Activated T-helper 2 cell treated with anti-CD3 and anti-CD28 coated beads, Interferon-gamma antibody, Interleukin-2, Interleukin-4, amounts not matched to agents 10 μg/mL and 5 μg/mL and 100 μg/mL, durations not matched to agents 14 hours and 24 hours and 36 hours (primary cell): ENCODE data around the gene PCDHGC5. TPM values are rescaled to one million over a fixed set of nuclear protein-coding genes. Genes with fewer than 3 reads are reported as not detected.

ENCODE experiments used
- DNase-seq: peaks from one replicate; pipeline ENCODE4 v3.0.0; 2021; ENCODE audit warnings: low spot score
- H3K27ac Mint-ChIP-seq: one replicate; pipeline ENCODE4 v1.8.0; 2021; ENCODE audit warnings: mixed read lengths
- H3K27me3 Mint-ChIP-seq: one replicate; pipeline ENCODE4 v1.8.0; 2021; ENCODE audit warnings: low read depth, mixed read lengths
- H3K36me3 Mint-ChIP-seq: one replicate; pipeline ENCODE4 v1.8.0; 2021; ENCODE audit warnings: low read depth, mixed read lengths
- H3K4me1 Mint-ChIP-seq: one replicate; pipeline ENCODE4 v1.8.0; 2021; ENCODE audit warnings: low read depth, mixed read lengths
- H3K4me3 Mint-ChIP-seq: one replicate; pipeline ENCODE4 v1.8.0; 2021; ENCODE audit warnings: low read depth, mild to moderate bottlenecking, moderate library complexity, mixed read lengths
- H3K9me3 Mint-ChIP-seq: one replicate; pipeline ENCODE4 v1.8.0; 2021; ENCODE audit warnings: mixed read lengths
- intact Hi-C: fragments of 100-400 bp; cut with micrococcal nuclease; formaldehyde crosslinking; loops from one replicate; pipeline ENCODE4 v1.15.1; 2023
- total RNA-seq: library from RNA; stranded (reverse); gene quantifications from 2 replicates; pipeline ENCODE4 v1.2.3, GENCODE V29; 2022

The PCDHGC5 gene
- total RNA-seq, 1 donor from 2014 or later: not detected

DNA sequence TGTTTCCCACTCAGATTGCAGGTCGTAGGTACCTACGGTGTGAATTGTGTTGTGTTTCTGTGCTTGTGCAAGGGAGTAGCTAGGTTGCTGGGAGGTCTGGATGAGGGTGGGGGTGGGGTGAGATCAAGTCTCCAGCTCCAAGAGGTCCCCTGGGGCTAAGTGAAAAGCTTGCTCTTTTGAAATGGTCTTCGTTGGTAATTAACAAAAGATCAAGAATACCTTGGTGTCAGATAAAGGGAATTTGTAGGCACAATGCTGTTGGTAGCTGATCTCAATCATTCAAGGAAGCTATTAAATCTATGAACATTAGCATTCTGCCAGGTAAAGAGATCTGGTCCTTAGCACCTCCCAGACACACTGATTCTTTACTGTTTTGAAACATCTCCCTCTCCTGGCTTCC lies 5.0 kb upstream of the PCDHGC5 start:
- intact Hi-C loops: no loop called here
- H3K36me3 Mint-ChIP-seq: no peaks in the 10 kb centered on the region
- H3K27me3 Mint-ChIP-seq: peaks cover 74% of the 10 kb centered on the region
- no peak overlapping the region for H3K27ac Mint-ChIP-seq
- H3K4me1 Mint-ChIP-seq: peaks cover 1% of the 10 kb centered on the region
- no peak overlapping the region for H3K4me3 Mint-ChIP-seq
- H3K9me3 Mint-ChIP-seq: no peaks in the 10 kb centered on the region
- DNase-seq: no peak

DNA sequence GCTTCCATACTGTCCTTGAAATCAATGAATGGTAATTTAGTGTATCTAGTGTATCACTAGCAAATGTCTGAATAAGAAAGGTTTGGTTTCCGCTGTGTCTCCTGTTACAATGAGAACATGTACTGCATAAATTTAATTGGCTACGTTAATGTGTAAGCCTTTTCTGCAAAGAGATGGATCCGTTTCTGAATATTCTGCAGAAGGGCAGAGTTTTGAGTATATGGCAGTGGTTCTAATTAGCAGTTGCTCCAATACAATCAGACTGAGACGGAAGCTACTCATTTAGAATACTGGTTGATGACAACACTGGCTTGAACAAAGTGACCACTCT lies 4.6 kb upstream of the PCDHGC5 start:
- no peak overlapping the region for H3K4me3 Mint-ChIP-seq
- H3K9me3 Mint-ChIP-seq: no peaks in the 10 kb centered on the region
- H3K36me3 Mint-ChIP-seq: no peaks in the 10 kb centered on the region
- H3K4me1 Mint-ChIP-seq: peaks cover 1% of the 10 kb centered on the region
- peaks cover 73% of the 10 kb centered on the region for H3K27me3 Mint-ChIP-seq
- intact Hi-C loops: no loop called here
- no peak for DNase-seq
- no peak overlapping the region for H3K27ac Mint-ChIP-seq

DNA sequence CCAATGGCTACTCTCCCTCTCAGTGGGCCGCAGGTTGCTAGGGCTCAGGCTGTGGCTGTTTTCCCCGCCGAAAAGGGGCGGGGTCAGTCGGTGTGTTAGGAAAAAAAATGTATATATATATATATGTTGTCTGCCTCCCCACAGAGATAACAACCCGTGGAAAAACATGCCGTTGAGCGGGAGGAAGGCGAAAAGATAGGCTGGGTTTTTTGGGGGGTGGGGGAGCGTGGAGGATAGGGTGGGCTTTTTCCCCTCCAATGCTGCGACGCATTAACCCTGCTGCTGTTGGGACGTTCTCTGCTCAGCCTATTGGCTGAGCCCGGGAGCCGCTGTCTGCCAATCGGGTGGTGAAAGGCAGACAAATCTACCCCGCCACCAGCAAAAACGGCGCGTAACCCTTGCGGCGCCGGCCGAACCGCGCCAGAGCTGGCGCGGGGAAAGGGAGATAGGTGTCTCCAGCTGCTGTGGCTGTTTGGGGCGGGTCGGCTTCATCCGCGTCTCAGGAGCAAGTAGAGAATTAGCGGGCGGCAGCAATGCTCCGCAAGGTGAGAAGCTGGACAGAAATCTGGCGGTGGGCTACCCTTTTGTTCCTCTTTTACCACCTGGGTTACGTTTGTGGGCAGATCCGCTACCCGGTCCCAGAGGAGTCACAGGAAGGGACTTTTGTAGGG lies 4.1 kb upstream of the PCDHGC5 start, which contains the start of gene PCDHGC4:
Gene PCDHGC4, plus strand, starts transcription at position 390 of the 671 bp plus-strand sequence. Its CDS starts 144 bp downstream, at position 534.
- H3K9me3 Mint-ChIP-seq: no peaks in the 10 kb centered on the region
- peaks cover 1% of the 10 kb centered on the region for H3K4me1 Mint-ChIP-seq
- H3K36me3 Mint-ChIP-seq: no peaks in the 10 kb centered on the region
- H3K4me3 Mint-ChIP-seq: no peak within 1 kb of the TSS
- no peak for DNase-seq
- intact Hi-C loops: no loop called here
- no peak within 1 kb of the TSS for H3K27ac Mint-ChIP-seq
- peaks cover 68% of the 10 kb centered on the region for H3K27me3 Mint-ChIP-seq

DNA sequence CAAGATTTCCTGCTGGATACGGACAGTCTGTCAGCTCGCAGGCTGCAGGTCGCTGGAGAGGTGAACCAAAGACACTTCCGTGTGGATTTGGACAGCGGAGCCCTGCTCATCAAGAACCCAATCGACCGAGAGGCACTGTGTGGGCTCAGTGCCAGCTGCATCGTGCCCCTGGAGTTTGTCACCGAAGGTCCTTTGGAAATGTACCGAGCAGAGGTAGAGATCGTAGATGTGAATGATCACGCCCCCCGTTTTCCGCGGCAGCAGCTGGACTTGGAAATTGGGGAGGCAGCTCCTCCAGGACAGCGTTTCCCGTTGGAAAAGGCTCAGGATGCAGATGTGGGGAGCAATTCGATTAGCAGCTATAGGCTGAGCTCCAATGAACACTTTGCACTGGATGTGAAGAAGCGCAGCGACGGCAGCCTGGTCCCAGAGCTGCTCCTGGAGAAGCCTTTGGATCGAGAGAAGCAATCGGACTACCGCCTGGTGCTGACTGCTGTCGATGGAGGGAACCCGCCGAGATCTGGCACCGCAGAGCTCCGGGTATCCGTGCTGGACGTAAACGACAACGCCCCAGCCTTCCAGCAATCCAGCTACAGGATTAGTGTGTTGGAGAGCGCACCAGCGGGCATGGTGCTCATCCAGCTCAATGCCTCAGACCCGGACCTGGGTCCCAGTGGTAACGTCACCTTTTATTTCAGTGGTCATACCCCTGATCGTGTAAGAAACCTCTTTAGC lies 3.4 kb upstream of the PCDHGC5 start:
- no peak overlapping the region for H3K4me3 Mint-ChIP-seq
- peaks cover 1% of the 10 kb centered on the region for H3K4me1 Mint-ChIP-seq
- intact Hi-C loops: no loop called here
- no peaks in the 10 kb centered on the region for H3K9me3 Mint-ChIP-seq
- H3K36me3 Mint-ChIP-seq: no peaks in the 10 kb centered on the region
- no peak for DNase-seq
- no peak overlapping the region for H3K27ac Mint-ChIP-seq
- peaks cover 70% of the 10 kb centered on the region for H3K27me3 Mint-ChIP-seq

DNA sequence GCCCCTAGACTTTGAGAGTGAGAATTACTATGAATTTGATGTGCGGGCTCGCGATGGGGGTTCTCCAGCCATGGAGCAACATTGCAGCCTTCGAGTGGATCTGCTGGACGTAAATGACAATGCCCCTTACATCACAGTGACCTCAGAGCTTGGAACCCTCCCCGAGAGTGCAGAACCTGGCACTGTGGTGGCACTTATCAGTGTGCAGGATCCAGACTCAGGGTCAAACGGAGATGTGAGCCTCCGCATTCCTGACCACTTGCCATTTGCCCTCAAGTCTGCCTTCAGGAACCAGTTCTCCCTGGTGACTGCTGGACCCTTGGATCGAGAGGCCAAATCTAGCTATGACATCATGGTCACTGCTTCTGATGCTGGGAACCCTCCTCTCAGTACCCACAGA lies 2.8 kb upstream of the PCDHGC5 start:
- Mint-ChIP-seq H3K4me3 (no peak overlapping the region), H3K36me3 (no peaks in the 10 kb centered on the region), H3K4me1 (peaks cover 1% of the 10 kb centered on the region), H3K27me3 (peaks cover 72% of the 10 kb centered on the region), H3K27ac (no peak overlapping the region), H3K9me3 (no peaks in the 10 kb centered on the region)
- intact Hi-C loops: no loop called here
- DNase-seq: no peak

DNA sequence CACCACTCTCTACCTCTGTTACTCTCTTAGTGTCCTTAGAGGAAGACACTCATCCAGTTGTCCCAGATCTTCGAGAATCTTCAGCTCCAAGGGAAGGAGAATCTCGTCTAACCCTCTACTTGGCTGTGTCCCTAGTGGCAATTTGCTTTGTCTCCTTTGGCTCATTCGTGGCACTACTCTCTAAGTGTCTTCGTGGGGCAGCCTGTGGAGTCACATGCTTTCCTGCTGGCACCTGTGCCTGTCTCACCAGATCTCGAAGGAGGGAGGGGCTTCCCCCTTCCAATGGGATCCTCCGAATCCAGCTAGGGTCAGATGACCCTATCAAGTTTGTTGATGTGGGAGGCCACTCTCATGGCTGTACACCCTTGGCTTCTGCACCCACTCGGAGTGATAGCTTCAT lies 1.8 kb upstream of the PCDHGC5 start:
- Mint-ChIP-seq H3K36me3 (no peaks in the 10 kb centered on the region), H3K4me3 (no peak overlapping the region), H3K9me3 (no peaks in the 10 kb centered on the region), H3K27ac (no peak overlapping the region), H3K4me1 (peaks cover 4% of the 10 kb centered on the region), H3K27me3 (peaks cover 74% of the 10 kb centered on the region)
- intact Hi-C loops: no loop called here
- no peak for DNase-seq

DNA sequence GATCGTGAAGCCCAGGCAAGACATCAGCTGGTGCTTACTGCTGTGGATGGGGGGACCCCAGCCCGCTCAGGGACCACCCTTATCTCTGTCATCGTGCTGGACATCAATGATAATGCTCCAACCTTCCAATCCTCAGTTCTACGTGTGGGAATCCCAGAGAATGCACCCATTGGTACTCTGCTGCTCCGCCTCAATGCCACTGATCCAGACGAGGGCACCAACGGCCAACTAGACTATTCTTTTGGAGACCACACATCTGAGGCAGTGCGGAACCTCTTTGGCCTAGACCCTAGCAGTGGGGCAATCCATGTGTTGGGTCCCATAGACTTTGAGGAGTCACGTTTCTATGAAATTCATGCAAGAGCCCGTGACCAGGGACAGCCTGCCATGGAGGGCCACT lies 960 bp downstream of the PCDHGC5 start:
- DNase-seq: no peak
- H3K27me3 Mint-ChIP-seq: peaks cover 68% of the 10 kb centered on the region
- intact Hi-C loops: no loop called here
- no peaks in the 10 kb centered on the region for H3K9me3 Mint-ChIP-seq
- no peak overlapping the region for H3K27ac Mint-ChIP-seq
- peaks cover 5% of the 10 kb centered on the region for H3K4me1 Mint-ChIP-seq
- no peak overlapping the region for H3K4me3 Mint-ChIP-seq
- H3K36me3 Mint-ChIP-seq: no peaks in the 10 kb centered on the region

DNA sequence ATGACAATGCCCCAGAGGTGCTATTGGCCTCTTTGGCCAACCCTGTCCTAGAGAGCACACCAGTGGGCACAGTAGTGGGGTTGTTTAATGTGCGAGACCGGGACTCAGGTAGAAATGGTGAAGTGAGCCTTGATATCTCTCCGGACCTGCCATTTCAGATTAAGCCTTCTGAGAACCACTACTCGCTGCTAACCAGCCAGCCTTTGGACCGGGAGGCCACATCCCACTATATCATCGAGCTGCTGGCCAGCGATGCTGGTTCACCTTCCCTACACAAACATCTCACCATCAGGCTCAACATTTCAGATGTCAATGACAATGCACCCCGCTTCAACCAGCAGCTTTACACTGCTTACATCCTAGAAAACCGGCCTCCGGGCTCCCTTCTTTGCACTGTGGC lies 1.4 kb downstream of the PCDHGC5 start:
- peaks cover 4% of the 10 kb centered on the region for H3K4me1 Mint-ChIP-seq
- H3K27me3 Mint-ChIP-seq: peaks cover 64% of the 10 kb centered on the region
- no peaks in the 10 kb centered on the region for H3K36me3 Mint-ChIP-seq
- H3K4me3 Mint-ChIP-seq: no peak overlapping the region
- no peaks in the 10 kb centered on the region for H3K9me3 Mint-ChIP-seq
- H3K27ac Mint-ChIP-seq: no peak overlapping the region
- no peak for DNase-seq
- intact Hi-C loops: no loop called here

DNA sequence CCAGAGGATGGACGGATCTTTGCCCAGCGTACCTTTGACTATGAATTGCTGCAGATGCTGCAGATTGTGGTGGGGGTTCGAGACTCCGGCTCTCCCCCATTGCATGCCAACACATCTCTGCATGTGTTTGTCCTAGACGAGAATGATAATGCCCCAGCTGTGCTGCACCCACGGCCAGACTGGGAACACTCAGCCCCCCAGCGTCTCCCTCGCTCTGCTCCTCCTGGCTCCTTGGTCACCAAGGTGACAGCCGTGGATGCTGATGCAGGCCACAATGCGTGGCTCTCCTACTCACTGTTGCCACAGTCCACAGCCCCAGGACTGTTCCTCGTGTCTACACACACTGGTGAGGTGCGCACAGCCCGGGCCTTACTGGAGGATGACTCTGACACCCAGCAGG lies 1.9 kb downstream of the PCDHGC5 start:
- intact Hi-C loops: no loop called here
- no peak overlapping the region for H3K4me3 Mint-ChIP-seq
- peaks cover 65% of the 10 kb centered on the region for H3K27me3 Mint-ChIP-seq
- H3K9me3 Mint-ChIP-seq: no peaks in the 10 kb centered on the region
- no peaks in the 10 kb centered on the region for H3K36me3 Mint-ChIP-seq
- no peak overlapping the region for H3K27ac Mint-ChIP-seq
- H3K4me1 Mint-ChIP-seq: peaks cover 4% of the 10 kb centered on the region
- no peak for DNase-seq

DNA sequence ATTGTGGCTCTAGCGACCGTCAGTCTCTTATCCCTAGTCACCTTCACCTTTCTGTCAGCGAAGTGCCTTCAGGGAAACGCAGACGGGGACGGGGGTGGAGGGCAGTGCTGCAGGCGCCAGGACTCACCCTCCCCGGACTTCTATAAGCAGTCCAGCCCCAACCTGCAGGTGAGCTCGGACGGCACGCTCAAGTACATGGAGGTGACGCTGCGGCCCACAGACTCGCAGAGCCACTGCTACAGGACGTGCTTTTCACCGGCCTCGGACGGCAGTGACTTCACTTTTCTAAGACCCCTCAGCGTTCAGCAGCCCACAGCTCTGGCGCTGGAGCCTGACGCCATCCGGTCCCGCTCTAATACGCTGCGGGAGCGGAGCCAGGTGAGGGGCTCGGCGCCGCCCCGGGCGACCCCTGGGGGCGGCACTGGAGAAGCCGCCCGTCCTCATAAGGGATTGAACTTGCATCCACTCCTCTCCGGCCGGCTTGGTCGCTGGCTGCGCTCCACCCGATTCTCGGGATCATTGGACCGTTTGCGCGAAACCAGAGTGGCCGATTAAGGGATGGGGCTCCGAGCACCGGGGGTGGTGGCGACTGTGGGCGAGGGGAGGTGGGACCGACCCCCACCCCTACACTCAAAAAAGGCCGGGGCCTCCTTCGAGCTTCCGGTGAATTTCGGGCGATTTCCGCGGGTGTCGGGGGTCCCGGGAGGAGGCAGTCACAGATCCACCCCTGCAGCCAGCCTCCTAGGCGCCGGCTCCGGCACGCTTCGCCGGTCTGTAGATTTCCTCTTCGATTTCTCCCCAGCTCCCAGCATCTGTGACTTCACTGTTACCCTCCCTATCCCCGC lies 2.7 kb downstream of the PCDHGC5 start:
- Mint-ChIP-seq H3K36me3 (no peaks in the 10 kb centered on the region), H3K4me1 (peaks cover 4% of the 10 kb centered on the region), H3K9me3 (no peaks in the 10 kb centered on the region), H3K4me3 (peak overlapping the region; percentile 32), H3K27me3 (peaks cover 59% of the 10 kb centered on the region), H3K27ac (no peak overlapping the region)
- intact Hi-C loops: no loop called here
- DNase-seq: no peak

DNA sequence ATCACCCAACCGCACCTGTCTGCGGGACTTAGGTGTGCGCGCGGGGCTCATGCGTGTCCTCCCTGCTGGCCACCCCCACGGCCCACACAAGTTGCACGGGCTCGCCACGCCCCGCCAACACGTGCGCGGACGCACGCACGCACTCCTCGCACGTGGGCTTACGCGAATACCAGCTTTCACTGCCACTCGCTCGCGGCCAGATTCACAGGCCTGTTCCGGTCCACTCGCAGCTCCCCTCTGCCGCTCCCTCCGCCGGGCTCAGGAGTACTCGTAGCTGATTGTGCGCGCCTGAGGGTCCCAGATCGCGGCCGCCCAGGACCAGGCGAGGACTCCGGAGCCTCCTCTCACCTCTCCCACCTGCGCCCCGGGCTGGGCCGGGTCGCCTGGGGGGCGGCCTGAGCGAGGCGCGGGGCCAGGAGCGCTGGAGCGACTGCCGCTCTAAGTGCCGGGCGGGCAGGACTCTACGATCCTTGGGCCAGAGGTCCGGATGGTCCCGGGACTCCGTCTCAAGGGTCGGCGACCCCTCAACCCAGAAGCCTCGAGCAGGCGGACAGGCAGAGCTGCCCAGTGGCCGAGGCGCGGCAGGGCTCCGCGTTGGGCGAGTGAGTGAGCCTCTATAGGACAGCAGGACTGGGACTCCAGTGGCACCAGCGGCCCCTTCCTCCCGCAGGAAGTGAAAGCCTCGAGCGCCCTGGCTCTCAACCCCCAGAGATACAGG lies 3.4 kb downstream of the PCDHGC5 start:
- intact Hi-C loops: no loop called here
- Mint-ChIP-seq H3K9me3 (no peaks in the 10 kb centered on the region), H3K4me3 (peak overlapping the region; percentile 32), H3K27me3 (peaks cover 53% of the 10 kb centered on the region), H3K27ac (no peak overlapping the region), H3K36me3 (no peaks in the 10 kb centered on the region), H3K4me1 (peaks cover 4% of the 10 kb centered on the region)
- no peak for DNase-seq

DNA sequence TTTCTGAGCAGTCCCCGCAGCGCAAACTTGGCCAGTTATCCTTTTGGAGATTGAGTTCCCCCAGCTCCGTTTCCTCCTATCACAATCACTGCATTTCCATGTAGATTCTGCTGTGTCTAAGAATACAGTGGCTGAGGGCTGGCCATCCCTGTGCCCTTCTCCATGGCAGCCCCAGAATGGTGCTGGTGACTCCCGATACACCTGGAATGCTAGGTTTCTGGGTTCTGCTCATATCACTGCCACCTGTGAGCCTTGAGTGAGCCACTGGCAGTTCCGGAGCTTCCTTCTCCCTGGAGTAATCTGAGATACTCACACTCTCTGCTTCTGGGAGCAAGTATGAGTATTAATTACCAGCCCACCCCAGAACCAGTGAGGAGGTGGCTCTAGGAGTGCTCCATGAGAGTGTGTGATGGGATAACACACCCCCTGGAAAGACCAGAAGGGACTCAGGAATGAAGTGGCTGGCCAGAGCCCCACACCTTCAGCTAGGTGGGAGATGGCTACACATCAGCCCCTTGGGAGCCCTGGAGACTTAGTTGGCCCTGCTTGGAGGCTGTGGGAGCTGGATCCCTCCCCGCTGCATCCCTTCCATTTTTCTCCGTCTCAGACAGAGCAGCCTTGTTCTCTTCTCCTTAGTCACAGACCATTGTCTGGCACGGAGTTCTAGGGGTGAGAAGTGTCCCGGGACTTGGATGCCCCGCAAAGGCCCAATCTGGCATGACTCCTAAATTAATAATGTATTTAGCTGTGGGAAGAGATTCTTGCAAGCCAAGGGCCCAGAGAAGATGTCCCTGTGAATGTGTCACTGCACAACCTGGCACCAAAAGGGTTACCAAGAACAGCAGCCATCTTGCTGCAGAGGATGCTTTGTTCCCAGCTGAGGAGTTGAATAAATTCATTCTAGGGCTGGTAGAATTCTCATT lies 4.9 kb downstream of the PCDHGC5 start:
- Mint-ChIP-seq H3K27me3 (peaks cover 52% of the 10 kb centered on the region), H3K4me3 (no peak overlapping the region)

More for the DNA sequence above, 4.9 kb downstream of the PCDHGC5 start:
- DNase-seq: no peak
- no peaks in the 10 kb centered on the region for H3K36me3 Mint-ChIP-seq
- intact Hi-C loops: no loop called here
- H3K9me3 Mint-ChIP-seq: no peaks in the 10 kb centered on the region
- peaks cover 4% of the 10 kb centered on the region for H3K4me1 Mint-ChIP-seq
- H3K27ac Mint-ChIP-seq: no peak overlapping the region
